ENCODE results near the gene KCNC3.
"Not testable (repeated sequence)": the region's sequence is repeated elsewhere in the genome, so short reads cannot be mapped to it uniquely, and the experiment has no call there.

The KCNC3 gene

DNA sequence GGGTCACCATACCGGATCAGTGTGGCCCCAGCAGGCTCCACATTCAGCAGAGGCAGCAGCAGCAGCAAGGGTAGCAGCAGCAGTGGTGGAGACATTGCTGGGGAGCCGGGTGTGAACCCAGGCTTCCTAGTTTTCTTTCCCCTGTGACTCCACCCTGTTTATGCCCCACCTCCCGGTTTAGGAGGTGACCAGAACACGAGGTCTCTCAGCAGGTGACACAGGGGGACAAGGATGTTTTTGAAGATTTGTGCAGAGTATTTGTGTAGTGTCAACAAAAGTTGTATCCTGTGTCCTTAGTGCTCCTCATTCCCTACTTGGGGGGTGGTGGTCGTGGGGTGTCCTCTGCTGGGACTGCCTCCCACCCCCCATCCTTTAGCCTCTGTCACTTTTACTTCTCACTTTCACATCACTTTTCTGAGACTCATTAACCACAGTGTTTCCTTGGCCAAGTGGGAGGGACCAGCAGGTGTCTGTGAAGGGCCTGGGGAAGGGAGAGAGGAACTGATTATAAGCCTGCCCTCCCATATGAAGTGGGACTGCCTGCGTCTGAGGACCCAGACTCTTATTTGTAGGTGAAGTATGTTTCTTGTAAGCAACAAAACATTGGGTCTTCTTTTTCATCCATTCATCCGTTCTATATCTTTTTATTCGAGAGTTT is 15.6 kb upstream of the KCNC3 start:
- H3K4me3 ChIP-seq (ENCODE audit: low read depth, low read length), result no peak overlapping the region
- TF ChIP-seq, protein P1, sequence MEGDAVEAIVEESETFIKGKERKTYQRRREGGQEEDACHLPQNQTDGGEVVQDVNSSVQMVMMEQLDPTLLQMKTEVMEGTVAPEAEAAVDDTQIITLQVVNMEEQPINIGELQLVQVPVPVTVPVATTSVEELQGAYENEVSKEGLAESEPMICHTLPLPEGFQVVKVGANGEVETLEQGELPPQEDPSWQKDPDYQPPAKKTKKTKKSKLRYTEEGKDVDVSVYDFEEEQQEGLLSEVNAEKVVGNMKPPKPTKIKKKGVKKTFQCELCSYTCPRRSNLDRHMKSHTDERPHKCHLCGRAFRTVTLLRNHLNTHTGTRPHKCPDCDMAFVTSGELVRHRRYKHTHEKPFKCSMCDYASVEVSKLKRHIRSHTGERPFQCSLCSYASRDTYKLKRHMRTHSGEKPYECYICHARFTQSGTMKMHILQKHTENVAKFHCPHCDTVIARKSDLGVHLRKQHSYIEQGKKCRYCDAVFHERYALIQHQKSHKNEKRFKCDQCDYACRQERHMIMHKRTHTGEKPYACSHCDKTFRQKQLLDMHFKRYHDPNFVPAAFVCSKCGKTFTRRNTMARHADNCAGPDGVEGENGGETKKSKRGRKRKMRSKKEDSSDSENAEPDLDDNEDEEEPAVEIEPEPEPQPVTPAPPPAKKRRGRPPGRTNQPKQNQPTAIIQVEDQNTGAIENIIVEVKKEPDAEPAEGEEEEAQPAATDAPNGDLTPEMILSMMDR (IDR thresholded peaks at IDR 0.05; ENCODE audit: low read depth, low read length), result no peak

DNA sequence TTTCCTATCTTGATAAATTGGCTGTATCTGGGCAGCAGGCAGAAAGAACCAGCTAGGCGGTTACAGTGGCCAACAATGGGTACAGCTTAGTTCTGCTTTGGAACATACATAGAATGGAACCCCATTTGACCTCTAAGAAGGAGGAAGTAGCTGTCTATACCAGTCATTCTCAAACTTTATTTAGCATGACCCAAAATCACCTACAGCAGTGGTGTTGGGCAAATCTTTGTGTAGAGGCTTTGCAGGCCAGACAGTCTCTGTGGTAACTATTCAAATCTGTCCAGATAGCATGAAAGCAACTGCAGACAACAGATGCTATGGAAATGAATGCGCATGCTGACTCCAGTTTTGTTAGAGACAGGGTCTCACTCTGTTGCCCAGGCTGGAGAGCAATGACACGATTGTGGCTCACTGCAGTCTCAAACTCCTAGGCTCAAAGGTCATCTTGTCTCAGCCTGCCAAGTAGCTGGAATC is 12.0 kb upstream of the KCNC3 start:
- TF ChIP-seq, protein P1 (IDR thresholded peaks at IDR 0.05; ENCODE audit: low read depth, low read length), result no peak
- H3K4me3 ChIP-seq (ENCODE audit: low read depth, low read length), result no peak overlapping the region

DNA sequence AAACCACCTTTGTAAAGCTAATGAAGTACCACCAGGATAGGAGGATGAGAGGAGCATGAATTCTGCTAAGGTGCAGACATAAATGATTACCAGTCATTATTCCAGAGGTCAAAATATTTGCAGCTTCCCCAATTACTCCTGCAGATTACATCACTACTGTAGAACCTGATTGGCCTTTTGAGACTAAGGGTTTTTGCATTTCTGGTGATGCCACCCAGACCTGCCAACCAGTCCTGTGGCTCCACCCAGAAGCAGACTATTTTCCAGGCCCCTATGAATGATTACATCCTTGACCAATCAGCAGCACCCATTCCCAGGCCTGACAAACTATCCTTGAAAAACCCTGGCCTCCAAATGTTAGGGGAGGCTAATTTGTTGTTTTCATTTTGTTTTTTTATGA is 11.2 kb upstream of the KCNC3 start:
- H3K4me3 ChIP-seq (ENCODE audit: low read depth, low read length), result no peak overlapping the region
- TF ChIP-seq, protein P1 (IDR thresholded peaks at IDR 0.05; ENCODE audit: low read depth, low read length), result no peak

DNA sequence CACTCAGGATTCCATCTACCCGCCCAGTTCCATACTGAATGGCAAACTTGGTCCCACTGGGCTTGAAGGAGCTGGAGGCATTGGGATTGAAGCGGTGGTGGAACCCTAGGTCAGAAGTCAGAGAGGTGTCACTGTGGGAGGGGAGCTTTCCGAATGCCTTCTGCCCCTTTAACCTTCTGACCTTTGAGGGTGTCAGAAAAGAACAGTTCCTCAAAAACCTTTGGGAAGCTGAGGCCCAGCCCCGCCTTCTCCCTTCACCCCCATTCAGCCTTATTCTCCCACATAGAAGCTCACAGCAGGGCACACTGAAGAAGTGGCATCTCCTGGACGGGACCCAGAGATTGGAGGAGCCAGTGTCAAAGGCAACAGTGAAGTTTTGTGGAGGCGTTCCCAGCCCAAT is 7.9 kb upstream of the KCNC3 start:
- not testable (repeated sequence) for H3K4me3 ChIP-seq (ENCODE audit: low read depth, low read length)

DNA sequence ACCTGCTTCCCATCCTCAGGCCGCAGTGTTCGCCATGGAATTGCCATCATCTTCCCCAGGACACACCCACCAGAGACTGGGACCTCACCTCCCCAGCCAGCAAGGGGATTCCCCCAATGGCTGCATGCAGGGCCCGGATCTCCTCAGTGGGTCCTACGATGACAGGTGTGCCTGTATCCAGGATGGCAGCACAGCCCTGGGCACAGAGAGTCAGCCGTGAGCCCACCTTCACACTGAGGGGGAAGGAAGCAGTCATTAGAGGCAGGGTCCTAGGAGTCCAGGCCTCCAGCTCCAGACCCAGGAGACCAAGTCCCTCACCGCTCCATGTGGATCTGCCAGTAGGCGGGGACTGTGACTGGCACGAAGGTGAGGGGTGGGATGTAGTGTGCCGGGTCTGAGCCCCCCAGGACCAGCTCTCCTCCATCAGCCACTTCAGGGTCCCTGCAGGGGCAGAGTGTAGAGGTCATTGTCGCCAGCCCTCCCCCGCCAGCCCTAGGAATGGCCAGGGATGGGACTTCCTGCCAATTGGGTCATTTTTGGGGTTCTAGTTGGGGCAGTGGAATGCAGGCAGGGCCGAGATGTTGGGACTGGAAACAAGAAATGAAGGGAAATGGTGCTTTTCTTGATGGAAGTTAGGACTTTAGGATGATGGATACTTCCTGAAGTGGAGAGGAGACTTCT is 5.7 kb upstream of the KCNC3 start:
- TF ChIP-seq, protein P1 (IDR thresholded peaks at IDR 0.05; ENCODE audit: low read depth, low read length), result no peak

DNA sequence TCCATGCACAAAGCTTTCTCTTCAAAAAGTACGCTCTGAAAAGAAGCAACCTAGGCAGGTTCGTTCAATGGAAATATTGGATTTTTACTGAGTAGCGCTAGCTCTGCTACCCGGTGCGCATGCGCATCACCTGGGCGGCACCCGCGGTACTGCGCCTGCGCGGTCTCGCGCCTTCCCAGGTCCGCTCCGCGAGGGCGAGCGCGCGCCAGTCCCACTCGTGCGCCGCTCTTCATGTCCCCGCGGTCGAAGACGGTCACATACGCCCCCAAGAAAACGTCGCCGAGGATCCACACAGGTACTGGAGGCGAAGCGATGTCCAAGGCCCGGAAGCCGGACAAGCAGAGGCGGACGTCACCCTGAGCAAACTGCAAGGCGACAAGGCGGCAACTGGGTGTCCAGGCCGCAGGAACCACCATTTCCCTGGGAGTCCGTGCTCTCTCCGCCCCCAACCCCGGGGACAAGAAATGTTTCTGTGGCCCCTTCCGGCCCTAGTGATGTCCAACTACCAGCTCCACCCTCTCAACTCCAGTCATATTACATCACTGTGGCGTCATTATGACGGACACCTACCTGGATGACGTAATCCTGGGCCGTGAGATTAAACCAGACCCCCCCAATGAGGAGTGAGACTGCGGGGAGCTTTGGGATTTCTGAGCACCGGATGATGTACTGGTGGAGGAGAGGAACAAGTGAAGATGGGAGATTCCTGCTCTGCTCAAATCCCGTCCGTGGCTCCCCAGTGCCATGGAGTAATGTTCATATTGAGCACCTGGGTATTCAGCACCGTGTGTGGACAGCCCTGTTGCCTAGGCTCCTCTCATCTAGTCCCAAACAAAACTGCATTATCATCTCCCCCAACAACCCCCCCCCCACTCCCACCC is 4.8 kb upstream of the KCNC3 start:
- peak overlapping the region; percentile 6; the same call in 1 of the 2 replicates for H3K4me3 ChIP-seq (ENCODE audit: low read depth, low read length)
- TF ChIP-seq, protein P1 (IDR thresholded peaks at IDR 0.05; ENCODE audit: low read depth, low read length), result no peak

More for the DNA sequence above, 5.7 kb upstream of the KCNC3 start:
- no peak overlapping the region for H3K4me3 ChIP-seq (ENCODE audit: low read depth, low read length)

DNA sequence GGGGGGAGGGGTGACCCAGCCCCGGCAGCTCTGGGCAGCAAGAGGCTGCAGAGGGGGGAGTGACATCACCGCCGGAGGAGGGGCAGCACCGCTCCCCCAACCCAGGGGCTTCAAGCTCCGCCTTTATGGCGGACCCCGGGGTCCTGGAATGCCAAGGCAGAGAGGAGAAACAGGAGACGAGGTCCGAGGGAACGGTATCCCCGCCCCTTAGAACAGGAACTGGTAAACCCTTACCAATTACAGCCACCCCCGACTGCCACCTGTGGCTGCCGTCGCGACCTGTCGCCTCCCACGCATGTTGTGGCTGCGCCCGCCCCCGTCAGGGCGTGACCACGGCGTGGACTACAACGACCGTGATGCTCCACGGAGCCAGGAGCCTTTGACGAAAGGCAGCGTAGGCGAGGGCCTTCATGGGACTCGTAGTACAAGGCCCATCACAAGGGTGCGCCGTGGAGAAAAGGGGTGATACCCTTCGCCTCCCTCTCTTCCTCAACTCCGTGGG is 4.1 kb upstream of the KCNC3 start:
- TF ChIP-seq, protein P1 (IDR thresholded peaks at IDR 0.05; ENCODE audit: low read depth, low read length), result no peak
- no peak overlapping the region for H3K4me3 ChIP-seq (ENCODE audit: low read depth, low read length)

All from WI38 (cell line).